ENCODE data around the gene TTPAL. TPM values are rescaled to one million over a fixed set of nuclear protein-coding genes. Genes with fewer than 3 reads are reported as not detected.

Gene TTPAL
- total RNA-seq, 1 experiment from 2014 or later: 14.0 TPM

DNA sequence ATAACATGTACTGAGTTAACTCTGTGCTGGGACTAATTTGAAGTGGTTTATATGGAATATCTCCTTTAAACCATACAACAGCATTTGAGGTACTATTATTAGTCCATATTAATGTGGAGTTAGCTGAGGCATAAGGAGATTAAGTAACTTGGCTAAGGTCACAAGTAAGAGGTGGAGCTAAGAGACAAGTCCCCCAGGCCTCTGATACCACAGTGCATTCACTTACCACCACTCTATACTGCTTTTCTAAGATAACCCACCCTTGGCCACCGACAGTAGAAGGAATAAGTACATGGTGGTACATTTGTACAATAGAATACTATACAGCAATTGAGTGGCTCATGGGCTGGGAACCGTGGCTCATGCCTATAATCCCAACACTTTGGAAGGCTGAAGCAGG is 16.4 kb upstream of the TTPAL start:
- ChIA-PET CTCF (no interaction called here), POLR2A (ENCODE audit: unreplicated experiment) (no interaction called here)
- Histone ChIP-seq H3K4me1 (ENCODE audit: insufficient read depth, low read length) (peaks cover 7% of the 10 kb centered on the region; the same call in 1 of the 2 replicates), H3K27me3 (ENCODE audit: low read length) (no peaks in the 10 kb centered on the region), H4K20me1 (ENCODE audit: low read length) (no peaks in the 10 kb centered on the region), H3K9me3 (ENCODE audit: low read length) (no peaks in the 10 kb centered on the region), H2AFZ (ENCODE audit: low read length) (no peak overlapping the region), H3K9me2 (replicated peaks; ENCODE audit: low read length) (no peaks in the 10 kb centered on the region), H3K79me2 (ENCODE audit: low read length) (no peaks in the 10 kb centered on the region), H3K27ac (ENCODE audit: low read length) (no peak overlapping the region), H3K4me3 (ENCODE audit: low read length) (no peak overlapping the region), H3K36me3 (ENCODE audit: low read depth, low read length) (no peaks in the 10 kb centered on the region), H3K4me2 (ENCODE audit: low read length) (no peak overlapping the region), H3K9ac (ENCODE audit: low read length) (no peak overlapping the region), H3F3A (ENCODE audit: low read length, unreplicated experiment) (no peaks in the 10 kb centered on the region)
- intact Hi-C loops (cut with micrococcal nuclease): no loop called here
- TF ChIP-seq EZH2 (IDR thresholded peaks at IDR 0.05; ENCODE audit: low read length, unreplicated experiment) (no peak), CTCF (conservative IDR thresholded peaks at IDR 0.05; ENCODE audit: low read depth, low read length) (no peak), EZH2phosphoT487 (IDR thresholded peaks at IDR 0.05; ENCODE audit: borderline replicate concordance, low read length) (no peak)
- no TSS peak for BruUV-seq (replicated peaks)
- DNase-seq (no peak), ATAC-seq (no peak)

DNA sequence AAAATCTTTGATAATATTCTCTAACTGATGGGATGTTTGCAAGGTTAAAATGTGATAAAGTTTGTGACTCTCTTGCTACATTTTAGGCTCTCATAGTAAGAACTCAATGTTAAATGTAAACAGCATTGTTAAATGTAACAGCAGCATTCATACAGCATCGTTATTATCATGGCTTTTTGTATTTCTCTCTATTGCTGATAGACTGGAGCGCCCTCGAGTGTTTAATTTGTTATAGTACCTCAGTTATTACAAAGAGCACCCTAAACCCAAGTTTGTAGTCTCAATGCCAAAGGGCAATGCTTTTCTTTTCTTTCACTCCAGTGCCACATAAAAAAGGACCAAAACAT is 14.9 kb upstream of the TTPAL start:
- no peaks in the 10 kb centered on the region for H3K9me2 ChIP-seq (replicated peaks; ENCODE audit: low read length)
- TF ChIP-seq CTCF (conservative IDR thresholded peaks at IDR 0.05; ENCODE audit: low read depth, low read length) (peak; percentile 86), EZH2 (IDR thresholded peaks at IDR 0.05; ENCODE audit: low read length, unreplicated experiment) (no peak)
- ChIA-PET POLR2A (ENCODE audit: unreplicated experiment) (interaction anchor here (0.5 kb wide), 1 partner anchor 173 kb away, joined by 3 read pairs; no protein-coding TSS in a partner anchor), CTCF (interaction anchor here (0.5 to 1.1 kb wide), 4 partner anchors 10 to 247 kb away, joined by 3 to 6 read pairs (median 4); no protein-coding TSS in a partner anchor)
- H3K9ac ChIP-seq (ENCODE audit: low read length): no peak overlapping the region
- no peaks in the 10 kb centered on the region for H3K36me3 ChIP-seq (ENCODE audit: low read depth, low read length)
- H4K20me1 ChIP-seq (ENCODE audit: low read length): no peaks in the 10 kb centered on the region
- 0 out of 2 replicates have a peak overlapping the region, but pooled peaks have one; percentile 4 for H2AFZ ChIP-seq (ENCODE audit: low read length)
- ATAC-seq: peak; percentile 49
- H3K4me2 ChIP-seq (ENCODE audit: low read length): no peak overlapping the region
- no peaks in the 10 kb centered on the region for H3K79me2 ChIP-seq (ENCODE audit: low read length)
- H3F3A ChIP-seq (ENCODE audit: low read length, unreplicated experiment): no peaks in the 10 kb centered on the region
- no TSS peak for BruUV-seq (replicated peaks)
- intact Hi-C loops (cut with micrococcal nuclease): loop anchor here (1.0 kb wide), 1 partner anchor 72 kb away; no protein-coding TSS in a partner anchor
- H3K4me1 ChIP-seq (ENCODE audit: insufficient read depth, low read length): peaks cover 19% of the 10 kb centered on the region
- no peaks in the 10 kb centered on the region for H3K27me3 ChIP-seq (ENCODE audit: low read length)
- peak overlapping the region; percentile 32 for H3K27ac ChIP-seq (ENCODE audit: low read length)
- DNase-seq: peak; percentile 72
- H3K9me3 ChIP-seq (ENCODE audit: low read length): no peaks in the 10 kb centered on the region
- no peak overlapping the region for H3K4me3 ChIP-seq (ENCODE audit: low read length)

- Histone ChIP-seq H3K36me3 (ENCODE audit: low read depth, low read length) (no peaks in the 10 kb centered on the region), H3K4me2 (ENCODE audit: low read length) (no peak overlapping the region), H3K9me2 (replicated peaks; ENCODE audit: low read length) (no peaks in the 10 kb centered on the region), H2AFZ (ENCODE audit: low read length) (0 out of 2 replicates have a peak overlapping the region, but pooled peaks have one; percentile 4), H3F3A (ENCODE audit: low read length, unreplicated experiment) (no peaks in the 10 kb centered on the region), H3K9me3 (ENCODE audit: low read length) (no peaks in the 10 kb centered on the region), H3K27ac (ENCODE audit: low read length) (peak overlapping the region; percentile 32), H4K20me1 (ENCODE audit: low read length) (no peaks in the 10 kb centered on the region), H3K4me3 (ENCODE audit: low read length) (no peak overlapping the region), H3K27me3 (ENCODE audit: low read length) (no peaks in the 10 kb centered on the region), H3K4me1 (ENCODE audit: insufficient read depth, low read length) (peaks cover 19% of the 10 kb centered on the region), H3K9ac (ENCODE audit: low read length) (no peak overlapping the region), H3K79me2 (ENCODE audit: low read length) (no peaks in the 10 kb centered on the region)
- BruUV-seq (replicated peaks): no TSS peak
- intact Hi-C loops (cut with micrococcal nuclease): no loop called here
- ATAC-seq (peak; percentile 32), DNase-seq (peak; percentile 31)
- ChIA-PET POLR2A (ENCODE audit: unreplicated experiment) (interaction anchor here (0.5 to 0.6 kb wide), 2 partner anchors 173 to 249 kb away, joined by 3 read pairs; no protein-coding TSS in a partner anchor), CTCF (interaction anchor here (0.7 to 1.1 kb wide), 5 partner anchors 10 to 249 kb away, joined by 3 to 6 read pairs (median 4); no protein-coding TSS in a partner anchor)
- TF ChIP-seq CTCF (conservative IDR thresholded peaks at IDR 0.05; ENCODE audit: low read depth, low read length) (peak; percentile 31; the same call in 1 of the 2 replicates), EZH2 (IDR thresholded peaks at IDR 0.05; ENCODE audit: low read length, unreplicated experiment) (no peak)
Observed at GRCh38 chr20:44461142-44461802, 14.4 kb upstream of the TTPAL start.
